Embryonic facial prominence (tissue), 1 donor: ENCODE measurements around the gene CTNNA2.

Experiments used
- DNase-seq: peaks from one replicate; pipeline ENCODE4 v3.0.0-alpha.2; 2016; ENCODE audit errors: extremely low spot score

Gene CTNNA2

DNA sequence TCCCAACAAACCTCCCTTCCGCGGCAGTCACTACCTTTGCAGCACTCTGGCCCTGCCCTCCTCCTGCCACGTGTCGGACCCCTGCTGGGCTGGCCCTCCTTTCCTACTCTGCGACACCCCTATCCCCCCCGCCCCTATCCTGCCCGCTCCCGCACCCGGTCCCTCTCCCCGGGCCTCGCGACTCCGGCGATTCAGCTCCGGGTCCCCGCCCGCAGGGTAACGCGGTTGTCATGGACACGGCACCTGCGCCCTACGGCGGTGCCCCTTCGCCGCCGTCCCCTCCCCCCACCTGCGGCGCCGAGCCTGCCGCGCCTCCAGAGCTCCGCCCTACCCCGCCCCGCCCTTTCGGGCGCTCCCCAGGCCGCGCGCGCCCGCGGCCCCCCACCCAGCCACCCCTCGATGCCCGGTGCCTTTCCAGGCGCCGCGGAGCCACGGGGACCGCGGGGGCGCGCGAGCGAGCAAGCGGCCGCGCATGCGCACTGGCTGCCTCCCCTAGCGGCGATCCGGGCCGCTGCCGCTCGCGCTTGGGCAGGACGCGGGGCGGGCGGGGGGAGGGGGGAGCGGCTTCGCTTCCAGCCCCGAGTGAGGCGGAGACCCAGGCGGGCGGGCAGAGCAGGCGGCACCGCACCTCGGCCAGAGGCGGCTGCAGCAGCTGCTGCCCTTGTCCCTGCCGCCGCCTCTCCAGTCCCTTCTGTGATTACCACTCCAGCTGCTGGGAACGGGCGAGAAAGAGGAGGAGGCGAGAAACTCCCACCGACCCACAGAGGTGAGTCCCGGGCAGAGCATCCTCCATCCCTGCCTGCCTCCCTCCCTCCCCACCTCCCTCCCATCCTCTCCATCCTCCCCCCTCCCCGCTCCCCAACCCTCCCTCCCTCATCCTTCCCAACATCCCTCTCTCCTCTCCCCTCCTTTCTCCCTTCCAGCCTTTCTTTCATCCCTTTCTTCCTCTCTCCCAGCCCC is at the start of gene CTNNA2:
TSS of gene CTNNA2 (plus strand) at position 610 of the 960 bp plus-strand sequence.
- DNase-seq: peak; percentile 30

DNA sequence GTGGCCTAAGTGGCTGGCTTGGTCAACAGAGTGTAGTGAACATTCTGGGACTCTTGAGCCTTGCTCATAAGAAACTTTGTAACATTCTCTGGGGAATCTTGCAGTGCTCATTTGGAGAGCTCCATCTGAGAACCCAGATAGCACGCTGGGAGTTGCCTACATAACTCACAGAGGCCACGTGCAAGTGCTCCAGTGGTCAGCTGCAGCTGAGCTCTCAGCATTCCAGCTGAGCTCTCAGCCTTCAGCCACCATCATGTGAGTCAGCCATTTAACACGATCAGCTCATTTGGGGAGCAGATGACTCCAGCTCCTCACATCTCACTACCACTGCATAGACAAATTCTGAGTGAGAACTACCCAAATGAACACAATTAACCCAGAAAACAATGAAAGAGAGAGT is 25.5 kb upstream of the CTNNA2 start:
- no peak for DNase-seq

DNA sequence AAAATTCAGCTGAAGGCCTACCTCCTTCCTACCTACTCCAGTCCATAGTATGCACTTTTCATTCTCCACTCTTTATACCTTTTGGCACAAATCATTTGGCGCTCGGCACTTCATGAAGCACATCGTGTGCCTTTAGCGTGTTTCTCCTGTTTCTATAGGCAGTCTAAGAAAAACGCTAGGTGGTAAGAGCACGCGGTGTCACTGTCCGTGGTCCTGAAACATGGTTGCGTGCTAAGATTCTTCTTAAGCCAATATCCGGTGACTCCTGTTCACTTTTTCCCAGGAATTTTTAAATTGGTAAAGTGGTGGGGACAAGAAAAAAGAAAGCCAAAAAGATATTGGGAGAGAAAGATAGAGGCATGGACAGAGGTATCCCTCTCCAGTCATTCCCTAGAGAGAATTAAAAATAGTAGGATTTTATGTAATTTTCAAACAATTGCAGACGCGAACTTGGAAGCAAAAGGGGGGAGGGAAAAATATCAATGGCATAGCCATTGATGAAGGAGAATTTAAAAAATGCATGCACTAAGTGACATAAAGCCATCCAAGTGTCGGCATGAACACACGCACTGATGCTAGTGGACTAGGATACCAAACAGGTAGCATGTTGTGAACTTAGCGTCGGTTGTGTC is 1.4 kb upstream of the CTNNA2 start:
- peak; percentile 42 for DNase-seq

DNA sequence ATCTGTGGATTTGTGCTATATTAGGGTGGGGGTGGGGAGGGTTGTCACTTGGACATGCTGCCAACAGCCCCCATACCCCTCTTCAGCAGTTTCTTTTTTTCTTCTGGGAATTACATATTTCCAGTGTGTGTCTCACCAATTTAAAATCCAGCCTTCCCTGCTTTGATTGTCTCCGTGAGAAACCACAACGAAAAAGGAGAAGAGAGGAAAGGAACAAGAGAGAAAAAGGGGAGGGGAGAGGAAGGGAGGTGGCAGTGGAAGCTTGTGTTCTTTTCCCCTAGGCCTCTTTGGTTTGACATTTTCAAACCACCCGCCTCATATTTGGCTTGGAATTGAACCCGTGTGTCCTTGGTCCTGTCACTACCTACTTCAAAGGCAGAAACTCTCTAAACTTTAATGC is 860 bp downstream of the CTNNA2 start:
- DNase-seq: no peak

DNA sequence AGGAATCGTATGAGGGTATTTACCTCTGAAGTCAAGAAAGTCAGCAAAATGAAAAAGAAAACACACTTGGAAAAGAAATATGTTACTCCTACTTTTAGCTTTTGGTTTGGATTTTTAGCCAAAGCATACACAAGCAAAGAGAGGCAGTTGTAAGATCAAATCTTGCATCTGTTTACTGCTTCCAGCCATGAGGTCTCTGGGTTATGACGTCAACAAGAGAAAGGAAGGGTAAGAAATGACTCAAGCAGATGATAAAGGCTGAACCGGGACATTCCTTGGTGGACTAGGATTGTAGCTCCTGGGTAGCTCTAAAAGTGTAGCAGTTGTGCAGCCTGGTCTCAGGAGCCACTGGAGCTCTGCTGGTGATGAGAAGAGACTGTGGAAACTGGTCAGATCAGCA is 16.8 kb downstream of the CTNNA2 start:
- no peak for DNase-seq

DNA sequence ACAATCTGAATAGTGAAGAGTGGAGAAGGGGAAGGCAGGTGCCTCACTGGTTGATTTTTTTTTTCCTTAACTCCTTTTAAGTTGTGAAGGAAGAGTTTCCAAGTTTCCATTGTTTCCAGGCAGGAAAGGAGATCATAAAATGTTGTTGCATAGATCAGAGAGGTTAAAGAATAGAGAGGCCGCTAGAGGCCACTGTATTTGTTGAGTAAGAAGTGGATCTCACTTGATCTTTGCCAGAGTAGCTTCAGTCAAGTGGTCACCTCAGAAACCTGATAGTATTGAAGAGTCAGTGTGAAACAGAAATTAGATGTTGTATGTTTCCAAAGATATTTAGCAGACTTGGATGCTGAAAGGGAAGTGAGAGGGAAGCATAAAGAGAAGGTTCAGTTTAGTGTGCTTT is 17.6 kb downstream of the CTNNA2 start:
- DNase-seq: no peak

DNA sequence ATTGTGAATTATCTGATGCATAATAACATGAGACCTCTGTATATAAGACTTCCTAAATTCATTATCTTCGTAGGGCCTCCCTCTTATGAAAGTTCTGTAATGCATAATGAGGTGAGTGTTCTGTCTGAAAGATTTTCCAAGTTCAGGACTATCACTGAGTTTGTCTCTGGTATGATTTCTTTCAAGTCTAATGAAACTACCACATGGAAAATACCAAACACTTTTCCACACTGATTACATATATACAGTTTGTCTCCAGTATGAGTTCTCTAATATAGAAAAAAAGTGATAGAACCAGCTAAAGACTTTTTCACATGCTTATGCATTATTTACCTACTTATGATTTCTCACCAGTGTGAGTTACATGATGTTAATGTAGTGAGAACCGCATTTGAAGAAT is 34.7 kb downstream of the CTNNA2 start:
- DNase-seq: no peak

DNA sequence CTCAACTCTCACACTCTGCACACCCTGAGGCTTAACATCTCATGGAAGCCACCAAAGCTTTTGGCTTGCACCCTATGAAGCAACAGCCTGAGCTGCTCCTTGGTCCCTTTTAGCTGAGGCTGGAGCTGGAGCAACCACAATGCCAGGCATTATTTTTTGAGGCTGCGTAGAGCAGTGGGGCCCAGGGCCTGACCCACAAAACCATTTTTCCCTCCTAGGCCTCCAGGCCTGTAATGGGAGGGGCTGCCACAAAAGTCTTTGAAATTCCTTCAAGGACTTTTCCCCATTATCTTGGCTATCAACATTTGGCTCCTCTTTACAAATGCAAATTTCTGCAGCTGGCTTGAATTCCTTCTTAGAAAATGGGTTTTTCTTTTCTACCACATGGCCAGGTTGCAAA is 39.8 kb downstream of the CTNNA2 start:
- DNase-seq: no peak

DNA sequence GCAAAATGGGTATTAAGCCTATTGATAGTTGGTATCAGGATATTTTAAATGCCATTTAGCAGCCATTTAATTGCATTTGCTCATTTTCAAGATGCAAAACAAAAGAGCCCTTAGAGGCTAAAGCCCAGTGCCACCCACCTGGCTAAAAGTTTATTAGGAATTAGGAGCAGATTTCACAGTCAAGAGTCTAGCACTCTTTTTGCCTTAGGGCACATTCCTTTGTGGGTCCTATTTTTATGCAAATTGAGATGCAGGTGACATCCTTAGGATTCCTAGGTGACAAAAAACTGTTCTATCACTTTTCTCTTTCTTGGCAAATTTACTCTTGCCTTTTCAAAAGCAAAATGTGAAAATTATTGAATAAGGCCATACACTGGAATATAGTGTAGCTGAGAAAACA is 42.0 kb downstream of the CTNNA2 start:
- DNase-seq: no peak

DNA sequence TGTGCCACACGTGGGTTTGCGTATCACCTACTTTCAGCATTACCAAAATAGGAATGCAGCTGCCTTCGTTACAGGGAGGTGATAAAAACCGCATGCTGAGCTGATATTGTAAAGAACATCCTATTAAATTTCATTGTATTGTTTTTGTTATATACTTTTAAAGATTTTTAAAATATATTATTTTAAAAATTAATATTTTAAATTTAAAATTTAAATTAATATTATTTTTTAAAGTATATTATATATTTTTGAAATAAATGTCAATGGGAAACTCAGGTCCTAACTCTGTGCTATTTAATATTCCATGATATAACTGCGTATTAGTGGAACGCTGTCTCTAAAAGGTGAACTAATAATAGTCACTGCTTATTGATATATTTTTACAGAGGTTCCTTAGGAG is 51.2 kb downstream of the CTNNA2 start:
- DNase-seq: no peak

DNA sequence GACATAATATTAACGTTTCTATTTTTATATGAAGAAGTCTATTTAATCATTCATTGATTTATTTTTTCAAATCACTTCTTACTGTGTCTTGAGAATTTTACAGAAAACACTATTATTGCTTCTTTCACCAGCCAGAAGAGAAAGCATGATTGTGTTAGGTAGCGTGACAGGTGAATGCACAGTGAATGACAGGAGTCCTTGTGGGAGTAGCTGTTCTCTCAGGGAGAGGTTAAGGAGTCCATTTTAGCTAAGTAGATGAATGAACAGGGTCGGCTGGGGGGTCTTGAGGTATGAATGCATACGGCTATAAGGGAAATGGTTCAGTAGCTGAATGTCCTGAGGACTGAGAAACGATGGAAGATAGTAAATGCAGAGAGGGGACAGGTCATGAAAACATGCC is 56.2 kb downstream of the CTNNA2 start:
- no peak for DNase-seq

DNA sequence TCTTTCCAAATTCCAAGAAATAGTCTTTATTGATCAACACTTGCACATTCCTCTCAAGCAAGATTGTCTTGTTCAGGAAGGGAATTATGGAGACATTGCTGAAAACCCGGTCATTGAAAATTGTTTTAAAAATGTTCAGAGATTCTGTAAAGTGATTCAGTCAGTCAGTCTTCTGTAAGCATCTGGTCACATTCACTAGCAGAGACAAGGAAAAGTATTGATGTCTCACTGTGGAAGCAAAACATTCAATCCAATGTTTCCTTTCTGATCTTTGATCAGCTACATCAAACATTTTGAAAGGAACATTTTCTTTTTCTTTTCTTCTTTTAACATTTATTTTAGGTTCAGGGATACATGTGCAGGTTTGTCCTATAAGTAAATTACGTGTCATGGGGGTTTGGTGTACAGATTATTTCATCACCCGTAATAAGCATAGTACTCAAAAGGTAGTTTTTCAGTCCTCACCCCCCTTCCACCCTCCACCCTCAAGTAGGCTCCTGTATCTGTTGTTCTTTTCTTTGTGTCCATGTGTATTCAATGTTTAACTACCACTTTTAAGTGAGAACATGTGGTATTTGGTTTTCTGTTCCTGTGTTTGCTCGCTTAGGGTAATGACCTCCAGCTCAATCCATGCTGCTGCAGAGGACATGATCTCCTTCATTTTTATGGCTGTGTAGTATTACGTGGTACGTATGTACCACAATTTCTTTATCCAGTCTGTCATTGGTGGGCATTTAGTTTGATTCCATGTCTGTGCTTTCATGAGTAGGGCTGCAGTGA is 61.2 kb downstream of the CTNNA2 start:
- no peak for DNase-seq

DNA sequence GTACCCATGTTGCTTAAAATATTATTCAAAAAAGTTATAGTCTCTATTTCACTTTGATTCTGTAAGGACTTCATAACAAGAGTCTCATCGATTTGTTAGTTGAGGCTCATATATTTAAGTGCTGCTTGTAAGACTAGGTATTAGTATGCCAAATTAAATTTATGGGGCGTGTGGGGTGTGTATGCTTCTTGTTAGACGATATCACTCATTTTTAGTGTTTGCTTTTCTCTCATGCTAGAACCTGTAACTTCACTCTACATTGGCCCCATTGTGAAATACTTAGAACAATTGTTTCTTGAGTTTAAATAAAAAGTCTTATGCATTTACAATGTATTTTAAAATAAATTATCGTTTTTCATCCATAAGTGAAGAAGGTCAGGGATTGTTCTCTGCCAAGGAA is 63.6 kb downstream of the CTNNA2 start:
- no peak for DNase-seq

DNA sequence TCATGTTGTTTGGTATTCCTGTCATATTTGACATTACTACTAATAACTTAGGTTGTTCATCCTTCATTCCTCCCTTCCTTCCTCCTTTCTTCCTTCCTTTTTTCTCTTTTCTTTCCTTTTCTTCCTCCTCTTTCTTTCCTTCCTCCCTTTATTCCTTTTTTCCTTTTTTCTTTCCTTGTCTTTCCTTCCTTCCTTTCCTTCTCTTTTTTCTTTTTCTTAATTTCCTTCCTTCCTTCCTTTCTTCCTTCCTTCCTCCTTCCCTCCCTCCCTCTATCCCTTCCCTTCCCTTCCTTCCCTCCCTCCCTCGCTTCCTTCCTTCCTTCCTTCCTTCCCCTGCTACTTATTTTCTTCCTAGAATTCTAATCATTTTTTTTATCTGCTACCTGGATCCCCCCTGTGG is 66.1 kb downstream of the CTNNA2 start:
- no peak for DNase-seq

DNA sequence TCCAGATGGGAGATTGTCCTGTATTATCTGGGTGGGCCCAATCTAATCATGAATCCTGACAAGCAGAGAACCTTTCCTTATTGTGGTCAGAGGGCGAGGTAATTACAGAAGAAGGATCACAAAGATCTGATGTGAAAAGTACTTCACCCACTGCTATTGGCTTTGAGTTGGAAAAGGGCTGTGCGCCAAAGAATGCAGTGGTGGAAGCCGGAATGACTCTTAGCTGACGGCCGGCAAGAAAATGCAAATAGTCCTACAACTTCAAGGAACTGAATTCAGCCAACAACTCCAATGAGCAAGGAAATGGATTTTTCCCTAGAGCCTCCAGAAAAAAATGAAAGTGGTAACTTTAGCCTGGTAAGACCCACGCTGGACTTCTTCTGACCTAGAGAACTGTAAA is 67.3 kb downstream of the CTNNA2 start:
- DNase-seq: no peak

DNA sequence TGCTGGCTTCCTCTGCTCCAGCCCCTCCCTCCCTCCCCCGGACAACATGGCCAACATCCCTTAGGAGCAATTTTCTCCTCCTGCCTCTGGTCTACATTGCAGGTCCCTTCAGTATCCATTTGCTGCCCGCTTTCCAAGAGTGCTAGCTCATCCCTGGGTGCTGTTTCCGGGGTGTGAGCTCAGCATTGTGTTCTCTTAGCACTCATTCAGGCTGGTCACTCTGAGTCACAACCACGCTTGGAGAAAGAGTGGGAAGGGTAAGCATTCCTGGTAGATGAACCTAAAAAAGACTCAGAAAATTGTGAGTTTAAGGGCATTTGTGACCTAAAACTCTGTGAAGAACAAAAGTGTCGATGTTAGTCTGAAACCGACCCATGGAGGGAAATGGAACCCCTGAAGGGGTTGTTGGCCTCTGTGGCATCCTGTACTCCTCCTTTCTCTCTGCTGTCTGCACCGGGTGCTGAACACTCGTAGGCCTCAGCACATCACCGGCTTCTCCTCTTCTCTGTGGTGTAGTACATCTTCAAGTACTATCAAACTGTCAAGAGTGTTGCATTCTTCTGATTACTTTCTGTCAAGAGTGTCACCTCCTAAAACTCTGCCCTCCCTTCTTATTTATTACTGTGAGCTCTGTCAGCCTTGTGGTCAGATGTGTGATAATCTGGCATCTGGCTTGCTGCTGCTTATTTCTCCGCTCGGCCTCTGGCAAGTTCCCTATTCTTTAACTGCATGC is 73.0 kb downstream of the CTNNA2 start:
- no peak for DNase-seq

DNA sequence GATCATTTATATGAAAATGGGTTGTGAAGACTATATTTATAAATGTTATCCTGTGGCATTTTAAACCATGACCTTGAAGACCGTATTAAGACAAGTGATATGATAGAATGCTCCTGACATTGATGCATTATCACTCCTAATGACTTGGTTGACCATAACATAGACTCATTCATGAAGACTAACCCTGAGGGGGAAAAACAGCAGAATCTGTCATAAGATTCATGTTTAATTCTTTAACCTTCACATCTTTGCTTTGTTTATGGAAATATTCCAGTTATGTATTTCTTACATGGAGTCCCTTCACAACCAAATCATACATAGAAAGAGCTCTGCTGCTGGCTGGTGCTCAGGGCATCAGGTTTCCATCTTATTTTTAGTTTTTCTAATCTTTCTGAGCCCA is 78.4 kb downstream of the CTNNA2 start:
- no peak for DNase-seq

DNA sequence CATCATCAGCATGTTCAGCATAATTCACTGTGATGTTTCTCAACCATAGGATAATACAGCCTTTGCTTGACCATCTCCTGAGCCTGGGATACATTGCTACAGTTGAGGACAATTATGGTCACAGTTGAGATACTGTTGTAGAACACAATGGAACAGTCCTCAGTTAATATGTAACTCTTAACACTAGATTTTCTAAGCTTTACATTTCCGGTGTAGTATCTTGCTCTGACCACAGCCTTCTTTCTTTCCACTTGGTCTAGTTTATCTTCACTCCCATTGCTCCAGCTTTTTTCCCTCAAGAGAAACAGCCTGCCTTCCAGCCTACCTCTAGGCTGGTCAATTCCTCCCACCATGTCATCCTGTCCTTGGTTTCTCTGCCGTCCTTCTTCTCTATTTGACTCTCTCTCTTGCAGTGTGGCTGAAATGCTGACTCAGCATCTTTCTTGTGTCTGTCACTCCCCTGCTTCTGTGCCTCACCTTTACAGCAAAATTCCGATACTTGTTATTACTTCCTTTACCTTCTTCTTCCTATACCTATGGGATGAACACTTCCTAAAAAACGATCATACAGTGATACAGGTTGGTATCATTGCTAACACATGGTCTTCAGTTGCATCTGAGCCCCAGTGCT is 80.5 kb downstream of the CTNNA2 start:
- no peak for DNase-seq

DNA sequence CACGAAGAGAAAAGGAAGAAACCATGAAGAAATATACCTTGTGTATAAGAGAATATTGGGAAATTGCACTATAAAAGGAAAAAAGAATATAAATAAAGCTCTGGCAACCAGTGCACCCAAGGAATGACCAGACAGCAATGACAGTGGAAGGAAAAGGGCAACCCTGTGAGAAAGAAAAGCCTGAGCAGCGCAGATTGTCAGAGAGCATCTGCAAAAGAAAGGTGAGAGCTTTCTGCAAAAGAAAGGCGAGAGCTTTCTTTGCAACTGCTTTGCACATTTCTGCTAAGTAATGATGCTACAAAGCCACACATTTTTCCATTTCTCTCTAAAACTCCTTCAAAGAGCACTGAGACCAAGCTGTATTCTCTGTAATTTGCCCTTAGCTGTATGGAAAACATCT is 83.6 kb downstream of the CTNNA2 start:
- DNase-seq: no peak

DNA sequence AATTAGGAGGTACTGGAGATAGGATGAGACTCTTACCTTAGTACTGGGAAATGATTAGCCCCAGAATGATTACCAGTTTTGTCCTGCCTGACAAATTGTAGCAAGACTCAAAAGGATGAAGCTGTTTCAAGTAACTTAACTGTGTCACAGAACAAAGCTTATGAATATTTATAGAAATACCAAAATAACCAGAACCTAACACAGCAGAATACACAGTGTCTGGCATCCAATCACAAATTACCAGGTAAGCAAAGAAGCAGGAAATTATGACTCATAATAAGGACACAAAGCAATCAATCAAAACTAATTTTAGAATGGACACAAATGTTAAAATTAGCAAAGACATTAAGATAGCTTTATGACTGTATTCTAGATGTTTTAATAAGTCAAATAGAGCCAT is 91.9 kb downstream of the CTNNA2 start:
- DNase-seq: no peak

DNA sequence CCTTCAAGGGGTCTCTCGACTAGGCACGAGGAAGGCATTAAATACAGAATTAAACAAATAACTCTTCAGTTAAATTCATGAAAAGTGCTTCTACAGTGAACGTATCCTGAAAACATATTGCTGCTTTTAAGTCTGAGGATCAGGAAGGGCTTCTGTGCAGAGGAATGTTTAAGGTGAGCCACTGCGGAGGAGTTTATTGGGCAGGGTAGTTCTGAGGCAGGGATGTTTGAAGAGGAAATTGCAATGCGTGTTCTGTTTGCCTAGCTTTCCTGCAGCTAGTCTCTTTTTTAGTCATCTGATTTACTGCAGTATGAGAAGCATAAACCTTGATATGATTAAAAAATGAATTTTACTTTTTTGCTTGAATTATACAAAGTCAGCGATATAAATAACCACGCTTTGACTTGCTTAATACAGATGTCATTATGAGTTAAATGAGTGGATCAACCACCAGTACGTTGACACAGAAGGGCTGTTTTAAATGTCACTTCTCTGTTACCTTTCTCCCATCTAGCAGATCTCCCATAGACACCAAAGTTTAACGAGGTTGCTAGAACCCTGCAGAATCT is 98.7 kb downstream of the CTNNA2 start:
- no peak for DNase-seq
